GM12873 (cell line): ENCODE results near the gene PDE11A.
A peak's percentile ranks its signal among the peaks of the same experiment; 100 is the strongest.

Experiments
- CTCF ChIP-seq: IDR thresholded peaks from 2 replicates; pipeline ENCODE4 v1.5.1; 2012; ENCODE audit warnings: low read depth, mild to moderate bottlenecking, moderate library complexity, low read length, control low read depth; ENCODE audit not compliant: insufficient read depth; ENCODE audit errors: missing control alignments

The PDE11A gene

GRCh38 chr2:177606636-177607035, 465.9 kb downstream of the PDE11A start:
- TF ChIP-seq CTCF = no peak

GRCh38 chr2:177604271-177605065, 468.1 kb downstream of the PDE11A start:
- peak; percentile 69 for TF ChIP-seq CTCF

- no peak for TF ChIP-seq CTCF
Observed at GRCh38 chr2:177603768-177604167, 468.8 kb downstream of the PDE11A start.

GRCh38 chr2:177603181-177603580, 469.4 kb downstream of the PDE11A start:
- TF ChIP-seq CTCF = no peak

- no peak for TF ChIP-seq CTCF
Observed at GRCh38 chr2:177602611-177603164, 469.9 kb downstream of the PDE11A start.

GRCh38 chr2:177600917-177601316, 471.7 kb downstream of the PDE11A start:
- no peak for TF ChIP-seq CTCF

GRCh38 chr2:177599956-177600355, 472.6 kb downstream of the PDE11A start:
- TF ChIP-seq CTCF = no peak
